ENCODE results near the gene RNF208. TPM values are rescaled to one million over a fixed set of nuclear protein-coding genes. Genes with fewer than 3 reads are reported as not detected.

Gene RNF208
- polyA plus RNA-seq, 1 of the 3 experiments (the other 2 are of a cell fraction) = 2.7 TPM

GRCh38 chr9:137185921-137186320 lies 36.1 kb downstream of the RNF208 start:
- peaks cover 12 to 35% of the 10 kb centered on the region in 2 experiments; a peak in 3 of 4 replicates for H3K4me1 ChIP-seq (ENCODE audit: control insufficient read depth in 1 of 2, insufficient read depth in 2 of 2, low read depth in 1 of 2, low read length in 1 of 2)
- no peak overlapping the region for H3K4me2 ChIP-seq
- no peak overlapping the region for H2AFZ ChIP-seq (ENCODE audit: low read depth)
- peaks cover 20% of the 10 kb centered on the region for H4K20me1 ChIP-seq (ENCODE audit: insufficient read depth)
- no peak overlapping the region for H3K27ac ChIP-seq (ENCODE audit: low read depth in 2 of 2, low read length in 1 of 2)
- no peak overlapping the region for H3K9ac ChIP-seq
- 100% methylated on average over 5 of the region's 19 CpGs for WGBS (ENCODE audit: low lambda C conversion rate)
- ChIA-PET CTCF (interaction anchor here (1.4 kb wide), 1 partner anchor 51 kb away, joined by 4 read pairs; no protein-coding TSS in a partner anchor), POLR2A (no interaction called here)
- peaks cover 16% of the 10 kb centered on the region for H3F3A ChIP-seq (replicated peaks; ENCODE audit: insufficient read depth)
- no peaks in the 10 kb centered on the region for H3K9me2 ChIP-seq
- TF ChIP-seq IRF3 (IDR thresholded peaks at IDR 0.05; ENCODE audit: low read depth, low read length) (no peak), ZBTB33 (IDR thresholded peaks at IDR 0.05; ENCODE audit: borderline replicate concordance, low read depth) (no peak), NRF1 (IDR thresholded peaks at IDR 0.05; ENCODE audit: low read depth, low read length) (no peak), MXI1 (IDR thresholded peaks at IDR 0.05; ENCODE audit: low read depth, low read length) (no peak), EZH2phosphoT487 (IDR thresholded peaks at IDR 0.05; ENCODE audit: borderline replicate concordance, low read depth) (no peak), TCF12 (IDR thresholded peaks at IDR 0.05) (no peak)
- peaks cover 3 to 53% of the 10 kb centered on the region in 2 experiments for H3K36me3 ChIP-seq (replicated peaks in 1 of 2; ENCODE audit: control insufficient read depth in 1 of 2, insufficient read depth in 2 of 2, low read length in 1 of 2)
- no peaks in the 10 kb centered on the region for H3K27me3 ChIP-seq (ENCODE audit: insufficient read depth)
- H3K4me3 ChIP-seq (ENCODE audit: low read depth in 2 of 2, low read length in 1 of 2) = no peak overlapping the region
- no peak for DNase-seq
- H3K9me3 ChIP-seq = no peaks in the 10 kb centered on the region
- H3K79me2 ChIP-seq (ENCODE audit: insufficient read depth) = peaks cover 42% of the 10 kb centered on the region

- H3K36me3 ChIP-seq (replicated peaks in 1 of 2; ENCODE audit: control insufficient read depth in 1 of 2, insufficient read depth in 2 of 2, low read length in 1 of 2) = peaks cover 2 to 56% of the 10 kb centered on the region in 2 experiments
- H3K4me2 ChIP-seq = no peak overlapping the region
- H3K9me3 ChIP-seq = no peaks in the 10 kb centered on the region
- CTCF ChIA-PET = interaction anchor here (1.4 kb wide), 1 partner anchor 52 kb away, joined by 4 read pairs; no protein-coding TSS in a partner anchor
- no peak overlapping the region; a peak in 1 of 4 replicates for H3K27ac ChIP-seq (ENCODE audit: low read depth in 2 of 2, low read length in 1 of 2)
- TF ChIP-seq RAD21 (IDR thresholded peaks at IDR 0.05; ENCODE audit: low read length) (no peak), TEAD4 (IDR thresholded peaks at IDR 0.05; ENCODE audit: borderline replicate concordance, insufficient read depth) (no peak), GABPA (IDR thresholded peaks at IDR 0.05; ENCODE audit: low read depth) (no peak), TCF12 (IDR thresholded peaks at IDR 0.05) (no peak)
- no peak overlapping the region for H3K4me3 ChIP-seq (ENCODE audit: low read depth in 2 of 2, low read length in 1 of 2)
- H3K79me2 ChIP-seq (ENCODE audit: insufficient read depth) = peaks cover 34% of the 10 kb centered on the region
- H4K20me1 ChIP-seq (ENCODE audit: insufficient read depth) = peaks cover 11% of the 10 kb centered on the region
- no peaks in the 10 kb centered on the region for H3K9me2 ChIP-seq
- H3K4me1 ChIP-seq (ENCODE audit: control insufficient read depth in 1 of 2, insufficient read depth in 2 of 2, low read depth in 1 of 2, low read length in 1 of 2) = peaks cover 12 to 34% of the 10 kb centered on the region in 2 experiments; a peak in 3 of 4 replicates
- DNase-seq = no peak
- 95% methylated on average over 32 of the region's 48 CpGs for WGBS (ENCODE audit: low lambda C conversion rate)
- H3F3A ChIP-seq (replicated peaks; ENCODE audit: insufficient read depth) = peaks cover 15% of the 10 kb centered on the region
- POLR2A ChIA-PET = no interaction called here
- no peak overlapping the region for H3K9ac ChIP-seq
- H2AFZ ChIP-seq (ENCODE audit: low read depth) = no peak overlapping the region
- no peaks in the 10 kb centered on the region for H3K27me3 ChIP-seq (ENCODE audit: insufficient read depth)
Observed at GRCh38 chr9:137184881-137185660, 37.0 kb downstream of the RNF208 start.

All from SK-N-SH (cell line).